Activated naive CD8-positive, alpha-beta T cell treated with anti-CD3 and anti-CD28 coated beads, Interleukin-2, amount 50 U/mL, for 24 hours (primary cell): Measurements from ENCODE around the gene TCAF1.

Experiments used
- ATAC-seq: fragments of 150-1000 bp; cut with Tn5 transposase; one replicate; pipeline ENCODE4 v1.10.0; 2021
- DNase-seq: peaks from one replicate; pipeline ENCODE4 v3.0.0; 2021
- H3K27ac Mint-ChIP-seq: one replicate; pipeline ENCODE4 v1.8.0; 2021; ENCODE audit warnings: mild to moderate bottlenecking, mixed read lengths
- H3K27me3 Mint-ChIP-seq: one replicate; pipeline ENCODE4 v1.8.0; 2021; ENCODE audit warnings: mixed read lengths
- H3K36me3 Mint-ChIP-seq: one replicate; pipeline ENCODE4 v1.8.0; 2021; ENCODE audit warnings: low read depth, mixed read lengths
- H3K4me1 Mint-ChIP-seq: one replicate; pipeline ENCODE4 v1.8.0; 2021; ENCODE audit warnings: mixed read lengths
- H3K4me3 Mint-ChIP-seq: one replicate; pipeline ENCODE4 v1.8.0; 2021; ENCODE audit warnings: mild to moderate bottlenecking, moderate library complexity, mixed read lengths
- H3K9me3 Mint-ChIP-seq: one replicate; pipeline ENCODE4 v1.8.0; 2021; ENCODE audit warnings: mixed read lengths

Gene TCAF1

DNA sequence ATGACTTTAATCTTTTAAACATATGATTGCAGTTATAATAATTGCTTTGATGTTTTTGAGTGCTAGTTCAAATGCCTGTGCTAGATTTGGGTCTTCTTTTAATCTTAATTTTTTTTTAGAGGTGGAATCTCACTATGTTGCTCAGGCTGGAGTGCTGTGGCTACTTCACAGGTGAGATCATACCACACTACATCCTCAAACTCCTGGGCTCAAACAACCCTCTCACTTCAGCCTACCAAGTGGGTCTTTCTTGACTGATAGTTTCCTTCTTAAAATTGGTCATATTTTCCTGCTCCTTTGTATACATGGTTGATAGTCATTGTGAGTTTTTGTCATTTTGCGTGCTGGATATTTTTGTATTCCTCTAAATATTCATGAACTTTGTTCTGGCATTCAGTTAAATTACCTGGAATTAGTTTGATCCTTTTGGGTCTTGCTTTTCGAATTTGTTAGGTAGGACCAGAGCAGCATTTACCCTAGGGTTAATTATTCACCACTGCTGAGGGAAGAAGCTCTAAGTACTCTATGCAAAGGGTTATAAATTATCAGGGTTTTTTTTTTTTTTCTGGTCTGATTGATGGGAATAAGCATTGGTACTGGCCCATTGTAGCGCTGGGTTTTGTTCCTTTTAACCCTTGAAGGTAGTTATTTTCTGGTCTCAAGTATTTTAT lies 12.1 kb upstream of the TCAF1 start:
- ATAC-seq = peak; percentile 36

DNA sequence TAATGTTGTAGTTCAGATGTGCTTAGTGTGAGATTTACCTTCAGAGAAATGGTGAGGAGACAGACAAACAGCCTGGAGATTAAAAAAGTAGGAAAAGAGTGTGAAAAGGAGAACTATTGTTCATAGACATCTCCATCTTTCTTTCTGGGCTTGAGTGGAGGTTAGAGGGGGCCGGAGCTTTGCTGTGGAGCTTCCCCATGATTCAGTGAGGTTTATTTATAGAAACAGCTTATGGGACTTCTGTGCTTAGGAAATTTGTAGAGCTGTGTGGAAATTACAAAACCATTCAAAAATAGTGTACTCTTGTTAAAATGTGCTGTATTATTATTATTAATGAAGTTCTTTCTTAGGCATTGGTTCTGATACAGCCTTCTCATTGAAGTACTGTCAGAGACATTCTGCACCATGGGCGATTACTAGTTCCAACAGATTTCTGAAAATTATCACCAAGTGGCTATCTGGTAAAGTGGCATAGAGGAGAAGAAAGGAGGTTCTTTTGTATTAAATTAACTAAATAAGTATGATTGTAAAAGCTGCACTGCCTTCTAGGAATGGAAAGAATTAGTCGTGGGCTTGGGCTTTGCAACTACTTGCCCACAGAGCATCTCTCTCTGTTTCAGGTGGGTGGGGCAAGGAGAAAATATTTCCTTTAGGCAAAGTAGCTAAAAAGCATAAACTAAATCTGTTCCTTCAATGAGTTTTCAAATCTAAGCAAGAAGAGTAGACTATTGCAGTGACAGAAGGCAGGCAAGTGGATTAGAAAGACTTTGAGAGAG lies 8.7 kb upstream of the TCAF1 start:
- Mint-ChIP-seq H3K9me3 (no peaks in the 10 kb centered on the region), H3K4me1 (peaks cover 23% of the 10 kb centered on the region), H3K27ac (peak overlapping the region; percentile 24), H3K36me3 (no peaks in the 10 kb centered on the region), H3K4me3 (no peak overlapping the region), H3K27me3 (peaks cover 9% of the 10 kb centered on the region)
- ATAC-seq = peak; percentile 64
- no peak for DNase-seq

More for the DNA sequence above, 12.1 kb upstream of the TCAF1 start:
- no peak overlapping the region for H3K27ac Mint-ChIP-seq
- DNase-seq = no peak
- peaks cover 8% of the 10 kb centered on the region for H3K27me3 Mint-ChIP-seq
- peaks cover 14% of the 10 kb centered on the region for H3K4me1 Mint-ChIP-seq
- H3K9me3 Mint-ChIP-seq = no peaks in the 10 kb centered on the region
- H3K4me3 Mint-ChIP-seq = no peak overlapping the region
- no peaks in the 10 kb centered on the region for H3K36me3 Mint-ChIP-seq

DNA sequence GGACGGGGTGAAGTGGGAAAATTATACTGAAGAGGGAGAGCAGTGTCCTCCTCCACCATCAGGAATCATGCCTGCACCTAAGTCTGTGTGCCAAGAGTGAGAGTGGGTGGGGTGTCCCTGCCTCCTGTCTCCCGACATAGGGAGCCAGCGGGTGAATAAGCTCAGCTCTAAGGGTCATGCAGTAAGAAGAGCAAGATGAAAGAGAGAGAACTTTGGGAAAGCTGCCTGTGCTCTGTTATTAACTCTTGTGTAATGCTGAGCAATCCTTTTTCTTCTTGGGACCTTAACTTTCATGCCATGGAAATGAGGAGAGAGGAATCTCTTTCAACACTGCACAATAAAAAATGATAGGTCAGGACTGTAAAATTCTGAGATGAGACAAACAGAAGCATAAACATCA lies 7.9 kb upstream of the TCAF1 start:
- ATAC-seq (no peak), DNase-seq (no peak)
- H3K27me3 Mint-ChIP-seq = peaks cover 4% of the 10 kb centered on the region
- H3K9me3 Mint-ChIP-seq = no peaks in the 10 kb centered on the region
- peaks cover 23% of the 10 kb centered on the region for H3K4me1 Mint-ChIP-seq
- no peaks in the 10 kb centered on the region for H3K36me3 Mint-ChIP-seq
- H3K4me3 Mint-ChIP-seq = no peak overlapping the region
- no peak overlapping the region for H3K27ac Mint-ChIP-seq

DNA sequence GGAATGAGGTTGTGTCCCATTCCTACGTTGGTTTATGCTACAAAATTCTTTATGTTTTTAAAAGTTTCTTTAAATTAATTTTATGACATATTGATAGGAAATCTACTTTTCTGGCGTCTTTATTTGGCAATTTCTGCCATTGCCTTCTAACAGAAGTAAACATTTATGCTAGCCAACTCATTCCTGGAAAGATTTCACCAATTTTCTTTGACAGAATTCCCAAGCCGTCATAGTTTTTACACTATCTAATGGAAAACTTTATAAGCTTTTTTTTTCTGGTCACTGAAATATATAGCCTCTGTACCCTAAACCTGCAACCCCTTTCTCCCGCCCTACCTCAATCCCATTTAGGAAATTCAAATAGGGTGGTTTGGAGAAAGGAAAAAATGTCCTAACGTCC lies 6.1 kb upstream of the TCAF1 start:
- no peaks in the 10 kb centered on the region for H3K36me3 Mint-ChIP-seq
- peaks cover 19% of the 10 kb centered on the region for H3K4me1 Mint-ChIP-seq
- no peak overlapping the region for H3K4me3 Mint-ChIP-seq
- H3K27ac Mint-ChIP-seq = no peak overlapping the region
- H3K27me3 Mint-ChIP-seq = peaks cover 4% of the 10 kb centered on the region
- DNase-seq (no peak), ATAC-seq (no peak)
- no peaks in the 10 kb centered on the region for H3K9me3 Mint-ChIP-seq

DNA sequence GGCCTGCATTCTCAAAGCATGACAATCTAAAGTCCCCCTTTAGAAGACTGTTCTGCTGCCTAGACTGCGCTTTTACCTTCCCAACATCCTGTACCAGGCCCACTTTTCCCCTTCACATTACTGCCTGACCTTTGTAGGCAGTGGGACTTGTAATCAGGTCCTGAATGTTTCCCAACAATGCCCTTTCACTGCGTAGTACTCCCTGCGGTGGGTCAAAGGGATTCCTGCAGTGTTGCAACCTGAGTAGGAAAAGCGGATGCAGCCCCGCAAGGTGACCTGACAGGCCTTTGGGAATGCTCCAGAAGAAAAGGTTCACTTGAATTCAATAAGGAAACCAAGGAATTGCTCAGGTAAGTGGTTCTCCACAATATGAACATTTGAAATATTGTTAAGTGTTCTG lies 4.9 kb upstream of the TCAF1 start:
- H3K36me3 Mint-ChIP-seq = no peaks in the 10 kb centered on the region
- H3K27me3 Mint-ChIP-seq = peaks cover 4% of the 10 kb centered on the region
- ATAC-seq = no peak
- H3K27ac Mint-ChIP-seq = no peak overlapping the region
- no peak for DNase-seq
- peaks cover 22% of the 10 kb centered on the region for H3K4me1 Mint-ChIP-seq
- H3K9me3 Mint-ChIP-seq = no peaks in the 10 kb centered on the region
- H3K4me3 Mint-ChIP-seq = no peak overlapping the region

DNA sequence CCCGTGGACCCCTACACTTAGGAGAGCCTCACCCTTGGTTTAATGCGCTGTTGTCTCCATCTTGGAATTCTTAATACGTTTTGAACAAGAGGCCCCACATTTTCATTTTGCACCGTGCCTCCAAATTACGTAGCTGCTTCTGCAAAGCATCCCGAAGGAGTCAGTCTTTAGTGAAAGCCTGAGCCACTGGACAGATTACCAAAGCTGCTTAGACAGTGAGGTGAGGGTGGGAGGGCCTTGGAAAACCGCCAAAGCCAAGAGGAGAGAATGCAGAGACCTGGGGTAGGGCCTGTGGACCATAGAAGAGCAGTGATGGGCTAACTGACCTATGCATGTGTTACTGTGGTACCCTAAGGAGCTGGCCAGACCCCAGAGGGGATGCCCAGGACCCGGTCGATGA lies 4.2 kb upstream of the TCAF1 start:
- Mint-ChIP-seq H3K27me3 (peaks cover 4% of the 10 kb centered on the region), H3K9me3 (no peaks in the 10 kb centered on the region), H3K4me3 (no peak overlapping the region), H3K4me1 (peaks cover 24% of the 10 kb centered on the region), H3K36me3 (no peaks in the 10 kb centered on the region), H3K27ac (no peak overlapping the region)
- ATAC-seq (no peak), DNase-seq (no peak)

DNA sequence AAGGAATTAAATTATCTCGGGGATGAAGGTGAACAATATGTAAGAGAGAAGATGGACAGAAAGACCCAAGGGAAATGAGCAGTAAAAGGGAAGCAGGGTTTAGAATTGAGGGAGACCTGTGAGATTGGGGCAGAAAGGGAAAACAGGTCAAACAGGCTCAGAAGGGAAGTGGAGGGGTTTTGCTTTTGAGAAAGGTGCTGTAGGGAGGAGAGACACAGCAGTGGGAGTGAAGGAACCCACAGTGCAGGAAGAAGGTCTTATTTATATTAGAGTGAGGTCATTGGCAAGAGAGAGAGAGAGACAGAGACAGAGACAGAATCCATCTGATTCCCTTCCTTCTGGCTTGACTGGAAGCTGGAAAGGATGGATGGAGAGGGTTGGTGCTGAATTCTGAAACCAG lies 3.5 kb upstream of the TCAF1 start:
- Mint-ChIP-seq H3K4me1 (peaks cover 24% of the 10 kb centered on the region), H3K4me3 (no peak overlapping the region), H3K9me3 (no peaks in the 10 kb centered on the region), H3K27ac (no peak overlapping the region), H3K36me3 (no peaks in the 10 kb centered on the region), H3K27me3 (peaks cover 4% of the 10 kb centered on the region)
- ATAC-seq = no peak
- DNase-seq = no peak

DNA sequence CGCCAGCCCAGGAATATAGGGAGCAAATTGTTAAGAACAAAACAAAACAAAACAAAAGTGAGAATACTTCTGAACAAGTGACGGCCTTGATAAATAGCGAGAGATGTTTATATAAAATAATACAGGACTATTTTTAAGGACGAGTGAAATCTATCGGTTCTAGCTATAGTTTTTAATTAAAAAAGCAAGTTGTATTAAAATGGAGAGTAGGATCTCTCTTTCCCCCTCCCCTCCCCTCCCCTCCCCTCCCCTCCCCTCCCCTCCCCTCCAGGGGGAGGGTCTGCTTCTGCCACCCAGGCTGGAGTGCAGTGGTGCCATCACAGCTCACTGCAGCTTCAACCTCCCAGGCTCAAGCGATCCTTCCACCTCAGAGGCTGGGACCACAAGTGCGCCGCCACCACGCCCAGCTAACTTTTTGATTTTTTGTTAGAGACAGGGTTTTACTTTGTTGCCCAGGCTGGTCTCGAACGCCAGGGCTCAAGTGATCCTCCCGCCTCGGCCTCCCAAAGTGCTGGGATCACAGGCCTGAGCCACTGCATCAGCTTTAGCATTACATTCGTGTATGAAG lies 440 bp upstream of the TCAF1 start:
- Mint-ChIP-seq H3K9me3 (no peaks in the 10 kb centered on the region), H3K4me1 (peaks cover 33% of the 10 kb centered on the region), H3K4me3 (peak overlapping the region; percentile 94), H3K27me3 (no peaks in the 10 kb centered on the region), H3K36me3 (no peaks in the 10 kb centered on the region), H3K27ac (peak overlapping the region; percentile 94)
- ATAC-seq = no peak
- DNase-seq = no peak

DNA sequence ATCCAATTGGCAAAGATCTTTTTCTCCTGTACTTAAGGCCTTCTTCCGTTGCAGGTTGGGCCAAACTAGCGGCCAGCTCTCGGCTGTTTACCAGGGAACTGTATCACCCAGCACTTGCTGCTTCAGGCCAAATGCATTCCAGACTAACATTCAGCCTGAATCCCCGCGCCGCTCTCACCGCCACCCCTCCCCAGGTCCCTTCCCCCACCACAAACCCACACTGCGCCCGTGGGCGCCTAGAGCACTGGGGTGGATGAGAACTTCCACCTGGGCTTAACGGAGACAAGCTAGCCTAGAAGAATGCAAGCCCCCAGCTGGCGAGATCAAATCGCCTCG lies 676 bp downstream of the TCAF1 start:
- ATAC-seq (no peak), DNase-seq (peak; percentile 23)
- peak overlapping the region; percentile 94 for H3K27ac Mint-ChIP-seq
- peaks cover 24% of the 10 kb centered on the region for H3K4me1 Mint-ChIP-seq
- H3K9me3 Mint-ChIP-seq = no peaks in the 10 kb centered on the region
- H3K36me3 Mint-ChIP-seq = no peaks in the 10 kb centered on the region
- peak overlapping the region; percentile 94 for H3K4me3 Mint-ChIP-seq
- H3K27me3 Mint-ChIP-seq = no peaks in the 10 kb centered on the region

DNA sequence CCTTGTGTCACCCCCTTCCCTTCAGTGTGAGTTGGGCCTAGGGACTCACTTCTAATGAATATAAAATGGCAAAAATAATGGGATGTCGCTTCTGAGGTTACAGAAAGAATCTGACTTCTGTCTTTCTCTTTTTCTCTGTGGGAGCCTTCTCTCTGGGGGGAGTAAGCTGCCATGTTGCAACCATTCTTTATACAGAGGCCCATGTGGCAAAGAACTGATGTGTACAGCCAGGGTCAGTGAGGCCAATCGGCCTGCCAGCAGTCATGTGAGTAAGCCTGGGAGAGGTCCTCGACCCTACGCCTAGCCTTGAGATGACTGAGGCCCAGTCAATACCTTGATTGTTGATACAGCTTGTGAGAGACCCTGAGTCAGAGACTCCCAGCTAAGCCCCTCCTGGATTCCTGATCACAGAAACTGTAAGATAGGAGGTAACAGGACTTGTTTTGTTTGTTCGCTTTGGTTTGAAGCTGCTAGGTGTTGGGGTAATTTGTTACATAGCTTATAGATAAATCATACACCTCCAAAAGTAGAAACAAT lies 1.7 kb downstream of the TCAF1 start:
- ATAC-seq = no peak
- Mint-ChIP-seq H3K9me3 (no peaks in the 10 kb centered on the region), H3K4me3 (peak overlapping the region; percentile 94), H3K27ac (no peak overlapping the region), H3K36me3 (no peaks in the 10 kb centered on the region), H3K4me1 (peaks cover 24% of the 10 kb centered on the region), H3K27me3 (no peaks in the 10 kb centered on the region)
- no peak for DNase-seq

DNA sequence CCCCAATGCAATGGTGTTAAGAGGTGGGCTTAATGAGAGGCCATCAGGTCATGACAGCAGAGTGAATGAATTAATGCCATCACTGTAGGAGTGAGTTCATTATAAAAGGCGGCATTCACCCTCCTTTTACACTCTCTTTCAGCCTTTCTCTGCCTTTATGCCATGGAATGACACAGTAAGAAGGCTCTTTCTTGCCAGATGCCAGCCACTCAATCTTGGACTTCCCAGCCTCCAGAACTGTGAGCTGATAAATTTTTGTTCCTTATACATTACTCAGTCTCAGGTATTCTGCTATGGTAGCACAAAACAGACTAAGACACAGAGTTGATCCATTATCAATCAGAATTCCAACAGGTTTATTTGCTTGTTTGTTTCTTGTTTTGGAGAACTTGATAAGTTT lies 3.2 kb downstream of the TCAF1 start:
- Mint-ChIP-seq H3K9me3 (peaks cover 4% of the 10 kb centered on the region), H3K36me3 (peaks cover 2% of the 10 kb centered on the region), H3K27me3 (no peaks in the 10 kb centered on the region), H3K27ac (no peak overlapping the region), H3K4me1 (peaks cover 26% of the 10 kb centered on the region), H3K4me3 (no peak overlapping the region)
- ATAC-seq (no peak), DNase-seq (no peak)

DNA sequence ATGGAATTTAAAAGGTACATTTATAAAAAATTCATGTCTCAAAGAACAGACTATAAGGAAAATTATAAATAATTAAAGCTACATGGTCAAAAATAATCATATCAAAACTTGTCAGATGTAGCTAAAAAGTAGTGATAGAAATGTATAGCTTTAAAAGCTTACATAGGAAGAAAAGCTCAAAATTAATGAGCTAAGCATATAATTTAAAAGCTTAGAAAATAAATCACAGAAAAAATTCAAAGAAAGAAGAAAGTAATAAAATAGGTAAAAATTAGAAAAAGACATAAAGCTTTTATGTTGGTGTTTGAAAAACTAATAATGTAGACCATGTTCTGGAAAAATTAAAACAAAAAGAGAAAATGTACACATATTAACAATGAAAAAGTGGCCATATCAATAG lies 5.3 kb downstream of the TCAF1 start:
- Mint-ChIP-seq H3K9me3 (peaks cover 4% of the 10 kb centered on the region), H3K36me3 (peaks cover 2% of the 10 kb centered on the region), H3K27ac (no peak overlapping the region), H3K27me3 (no peaks in the 10 kb centered on the region), H3K4me1 (peaks cover 25% of the 10 kb centered on the region), H3K4me3 (no peak overlapping the region)
- DNase-seq = no peak
- ATAC-seq = no peak

DNA sequence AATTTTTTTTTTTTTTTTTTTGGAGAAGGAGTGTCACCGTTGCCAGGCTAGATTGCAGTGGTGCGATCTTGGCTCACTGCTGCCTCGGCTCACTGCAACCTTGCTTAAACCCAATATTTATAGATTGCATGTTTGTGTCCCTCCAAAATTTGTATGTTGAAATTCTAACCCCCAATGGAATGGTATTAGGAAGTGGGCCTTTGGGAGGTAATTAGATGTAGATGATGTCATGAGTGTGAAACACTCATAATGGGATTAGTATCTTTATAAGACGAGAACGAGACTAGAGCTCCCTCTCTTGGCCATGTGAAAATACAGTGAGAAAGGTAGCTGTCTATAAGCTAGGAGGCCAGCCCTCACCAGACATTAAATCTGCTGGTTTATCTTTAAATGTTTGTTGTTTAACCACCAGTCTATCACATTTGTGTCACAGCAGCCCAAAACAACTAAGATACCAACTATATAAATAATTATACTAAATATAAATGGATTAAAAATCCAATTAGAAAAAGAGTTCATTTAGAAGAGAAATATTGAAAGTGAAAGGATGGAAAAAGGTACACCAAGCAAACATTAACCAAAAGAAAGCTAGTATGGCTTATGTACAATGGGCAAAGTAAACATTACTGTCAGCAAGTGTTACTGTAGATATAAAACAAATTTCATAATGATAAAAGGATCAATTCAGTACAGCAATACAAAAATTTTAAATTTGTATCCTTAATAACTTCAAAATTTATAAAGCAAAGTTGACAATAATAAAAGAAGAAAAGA lies 9.3 kb downstream of the TCAF1 start:
- Mint-ChIP-seq H3K27ac (no peak overlapping the region), H3K27me3 (no peaks in the 10 kb centered on the region), H3K4me3 (no peak overlapping the region), H3K4me1 (peaks cover 3% of the 10 kb centered on the region), H3K36me3 (peaks cover 20% of the 10 kb centered on the region), H3K9me3 (peaks cover 27% of the 10 kb centered on the region)
- DNase-seq = no peak
- no peak for ATAC-seq

DNA sequence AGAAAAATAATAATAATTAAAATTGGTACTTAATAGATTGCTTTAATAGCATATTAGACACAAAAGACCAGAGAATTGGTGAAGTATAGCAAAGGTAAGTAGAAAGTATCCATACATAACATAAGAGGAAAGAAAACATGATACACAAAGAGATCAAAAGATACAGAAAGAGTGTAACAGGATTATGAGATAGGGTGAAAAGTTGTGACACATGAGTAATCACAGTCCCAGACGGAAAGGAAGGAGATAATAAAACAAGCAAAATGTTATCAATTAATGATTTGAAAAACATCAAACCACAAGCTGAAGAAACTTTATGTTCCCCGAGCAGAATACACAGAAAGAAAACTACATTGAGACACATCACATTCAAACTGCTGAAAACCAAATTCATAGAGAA lies 10.5 kb downstream of the TCAF1 start:
- Mint-ChIP-seq H3K27me3 (peaks cover 9% of the 10 kb centered on the region), H3K4me3 (no peak overlapping the region), H3K9me3 (peaks cover 27% of the 10 kb centered on the region), H3K4me1 (peaks cover 5% of the 10 kb centered on the region), H3K36me3 (peaks cover 21% of the 10 kb centered on the region), H3K27ac (no peak overlapping the region)
- ATAC-seq = no peak
- no peak for DNase-seq
